PC-9 (cell line): ENCODE measurements around the gene GRID2. TPM values are rescaled to one million over a fixed set of nuclear protein-coding genes. Genes with fewer than 3 reads are reported as not detected.

Experiments used
- BruUV-seq: library from RNA; stranded (reverse); fragments of 400-500 nt; replicated peaks from 2 replicates; lab custom pipeline; 2021; lab: Mats Ljungman, UMichigan
- CTCF ChIA-PET: fragments of 300-600 bp; sonication (Branson Sonifier 250); formaldehyde crosslinking; loops from one replicate; lab custom pipeline; 2022; ENCODE audit warnings: antibody characterized with exemption; lab: Charles Lee
- POLR2A ChIA-PET: fragments of 300-600 bp; sonication (Branson Sonifier 250); formaldehyde crosslinking; loops from one replicate; lab custom pipeline; 2022; ENCODE audit warnings: antibody characterized with exemption; ENCODE audit not compliant: unreplicated experiment; lab: Charles Lee
- DNase-seq, 2 experiments: peaks; one replicate each; pipeline versions ENCODE4 v3.0.0 to v3.0.0-alpha.2; 2015 to 2022; ENCODE audit warnings: mixed read lengths in 1 of 2
- H2AFZ ChIP-seq: fragments of 200-600 bp; sonication (generic); 2 replicates; pipeline ENCODE4 v1.8.1; 2017; ENCODE audit warnings: antibody characterized with exemption
- H3F3A ChIP-seq: fragments of 200-600 bp; sonication (generic); 2 replicates; pipeline ENCODE4 v1.8.1; 2017; ENCODE audit warnings: antibody characterized with exemption, mild to moderate bottlenecking, low read depth; ENCODE audit not compliant: insufficient read depth
- H3K27ac ChIP-seq: fragments of 200-600 bp; sonication (generic); 2 replicates; pipeline ENCODE4 v1.6.1; 2016; ENCODE audit warnings: mixed run types
- H3K27me3 ChIP-seq: fragments of 200-600 bp; sonication (generic); 2 replicates; pipeline ENCODE4 v1.6.1; 2016; ENCODE audit warnings: low read depth, mixed run types; ENCODE audit not compliant: insufficient read depth
- H3K36me3 ChIP-seq: fragments of 200-600 bp; sonication (generic); 2 replicates; pipeline ENCODE4 v1.6.1; 2016; ENCODE audit warnings: low read depth, mixed run types
- H3K4me1 ChIP-seq: fragments of 200-600 bp; sonication (generic); replicated peaks from 2 replicates; pipeline ENCODE4 v1.6.1; 2016; ENCODE audit warnings: mixed run types; ENCODE audit not compliant: insufficient read depth
- H3K4me2 ChIP-seq: fragments of 200-600 bp; sonication (generic); 2 replicates; pipeline ENCODE4 v1.6.1; 2017; ENCODE audit warnings: mixed run types
- H3K4me3 ChIP-seq: fragments of 200-600 bp; sonication (generic); 2 replicates; pipeline ENCODE4 v1.6.1; 2016; ENCODE audit warnings: mixed run types
- H3K79me2 ChIP-seq: fragments of 200-600 bp; sonication (generic); 2 replicates; pipeline ENCODE4 v1.6.1; 2017; ENCODE audit warnings: low read depth, mixed run types
- H3K9me2 ChIP-seq: fragments of 200-600 bp; sonication (generic); 2 replicates; pipeline ENCODE4 v1.8.1; 2017; ENCODE audit warnings: mild to moderate bottlenecking; ENCODE audit not compliant: insufficient read depth
- H3K9me3 ChIP-seq: fragments of 200-600 bp; sonication (generic); 2 replicates; pipeline ENCODE4 v1.8.1; 2016; ENCODE audit warnings: low read depth; ENCODE audit not compliant: insufficient read depth
- H4K20me1 ChIP-seq: fragments of 200-600 bp; sonication (generic); 2 replicates; pipeline ENCODE4 v1.8.1; 2017; ENCODE audit not compliant: insufficient read depth
- CTCF ChIP-seq: fragments of 200-600 bp; sonication (generic); conservative IDR thresholded peaks from 2 replicates; pipeline ENCODE4 v1.6.1; 2017; ENCODE audit warnings: mixed run types, antibody characterized with exemption, mild to moderate bottlenecking, moderate library complexity
- EZH2 ChIP-seq: fragments of 200-600 bp; sonication (generic); IDR thresholded peaks from 2 replicates; pipeline ENCODE4 v1.8.0; 2017; ENCODE audit warnings: antibody characterized with exemption, low read depth
- intact Hi-C: fragments of 100-400 bp; cut with micrococcal nuclease; formaldehyde crosslinking; loops from one replicate; pipeline ENCODE4 v1.10.0; 2022; ENCODE audit not compliant: unreplicated experiment
- total RNA-seq: library from RNA; stranded (reverse); gene quantifications from 2 replicates; pipeline ENCODE4 v1.2.3, GENCODE V29; 2021

Gene GRID2
- total RNA-seq, 1 experiment from 2014 or later = not detected

DNA sequence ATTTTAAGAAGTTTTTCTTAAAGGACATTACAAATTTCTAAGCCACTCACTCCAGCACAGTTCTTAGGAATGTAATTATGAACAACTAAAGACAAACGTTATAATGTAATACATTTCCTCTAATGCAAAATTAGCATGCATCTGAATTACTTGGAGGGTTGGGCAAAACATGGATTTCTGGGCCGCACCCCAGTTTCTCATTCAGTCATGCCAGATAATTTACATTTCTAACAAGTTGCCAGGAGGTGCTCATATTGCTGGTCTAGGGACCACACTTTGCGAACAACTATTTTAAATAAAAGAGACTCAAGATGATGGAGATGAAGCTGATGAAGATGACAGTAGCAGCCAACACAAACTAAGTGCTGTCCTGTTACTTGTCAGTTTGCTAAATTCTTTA, 840.1 kb downstream of the GRID2 start:
- Histone ChIP-seq H3K79me2 (no peaks in the 10 kb centered on the region), H3F3A (no peaks in the 10 kb centered on the region), H3K27me3 (no peaks in the 10 kb centered on the region), H3K4me2 (no peak overlapping the region), H3K27ac (no peak overlapping the region), H3K9me3 (no peaks in the 10 kb centered on the region), H4K20me1 (no peaks in the 10 kb centered on the region), H3K4me1 (no peaks in the 10 kb centered on the region), H3K36me3 (no peaks in the 10 kb centered on the region), H3K4me3 (no peak overlapping the region), H3K9me2 (no peaks in the 10 kb centered on the region), H2AFZ (no peak overlapping the region)
- BruUV-seq = no TSS peak
- CTCF ChIA-PET = no interaction called here
- TF ChIP-seq EZH2 = no peak
- TF ChIP-seq CTCF = no peak
- DNase-seq = no peak
- intact Hi-C loops = no loop called here
- POLR2A ChIA-PET = no interaction called here

DNA sequence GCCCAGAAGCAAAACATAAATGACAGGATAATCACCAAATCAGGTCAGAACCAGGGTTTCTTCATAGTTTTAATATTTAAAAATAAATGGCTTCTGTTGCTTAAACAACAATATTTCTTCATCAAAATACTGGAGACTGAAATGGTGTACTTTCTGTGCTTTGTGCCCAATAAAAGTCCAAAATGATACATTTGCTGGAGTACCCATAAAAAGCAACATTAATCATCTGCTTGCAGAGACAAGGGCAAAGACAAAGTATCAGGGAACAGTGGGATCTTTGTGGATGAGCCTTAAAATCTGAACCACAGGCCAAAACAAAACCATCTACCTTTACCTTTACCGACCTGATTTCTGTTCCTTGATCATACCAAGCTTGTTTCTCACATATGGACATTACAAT, 840.9 kb downstream of the GRID2 start:
- Histone ChIP-seq H3K4me1 (no peaks in the 10 kb centered on the region), H3K79me2 (no peaks in the 10 kb centered on the region), H3K4me3 (no peak overlapping the region), H4K20me1 (no peaks in the 10 kb centered on the region), H2AFZ (no peak overlapping the region), H3F3A (no peaks in the 10 kb centered on the region), H3K27me3 (no peaks in the 10 kb centered on the region), H3K36me3 (no peaks in the 10 kb centered on the region), H3K9me3 (no peaks in the 10 kb centered on the region), H3K9me2 (no peaks in the 10 kb centered on the region), H3K27ac (no peak overlapping the region), H3K4me2 (no peak overlapping the region)
- ChIA-PET POLR2A (no interaction called here), CTCF (no interaction called here)
- intact Hi-C loops = no loop called here
- TF ChIP-seq EZH2 = no peak
- TF ChIP-seq CTCF = no peak
- BruUV-seq = no TSS peak
- no peak for DNase-seq

GRCh38 chr4:93147524-93148212, 843.9 kb downstream of the GRID2 start:
- no peaks in the 10 kb centered on the region for H3K9me3 ChIP-seq
- no peaks in the 10 kb centered on the region for H3F3A ChIP-seq
- H3K4me2 ChIP-seq = no peak overlapping the region
- no peaks in the 10 kb centered on the region for H3K36me3 ChIP-seq
- no peaks in the 10 kb centered on the region for H4K20me1 ChIP-seq
- no peaks in the 10 kb centered on the region for H3K4me1 ChIP-seq
- no peak overlapping the region for H2AFZ ChIP-seq
- BruUV-seq = no TSS peak
- H3K4me3 ChIP-seq = no peak overlapping the region
- no peaks in the 10 kb centered on the region for H3K27me3 ChIP-seq
- intact Hi-C loops = no loop called here
- no peak overlapping the region for H3K27ac ChIP-seq
- ChIA-PET CTCF (no interaction called here), POLR2A (no interaction called here)
- DNase-seq = no peak
- TF ChIP-seq EZH2 (no peak), CTCF (no peak)
- no peaks in the 10 kb centered on the region for H3K9me2 ChIP-seq
- H3K79me2 ChIP-seq = no peaks in the 10 kb centered on the region
